Fibroblast of lung (primary cell): ENCODE measurements around the gene SLX9. TPM values are rescaled to one million over a fixed set of nuclear protein-coding genes. Genes with fewer than 3 reads are reported as not detected.

Experiments
- DNase-seq, 2 donors: peaks; one replicate each; pipeline versions ENCODE4 v3.0.0 to v3.0.0-alpha.2; 2010; ENCODE audit warnings: low read depth in 2 of 2
- H2AFZ ChIP-seq: 2 replicates; pipeline ENCODE4 v1.5.1; 2012; ENCODE audit warnings: low read length, control low read depth, inconsistent platforms
- H3K27ac ChIP-seq: 2 replicates; pipeline ENCODE4 v1.5.1; 2011; ENCODE audit warnings: low read length, control low read depth; ENCODE audit not compliant: insufficient read depth
- H3K27me3 ChIP-seq: 2 replicates; pipeline ENCODE4 v1.5.1; 2011; ENCODE audit warnings: mild to moderate bottlenecking, low read length; ENCODE audit not compliant: control insufficient read depth, insufficient read depth
- H3K36me3 ChIP-seq: 2 replicates; pipeline ENCODE4 v1.5.1; 2011; ENCODE audit warnings: low read length; ENCODE audit not compliant: control insufficient read depth, insufficient read depth
- H3K4me1 ChIP-seq: 2 replicates; pipeline ENCODE4 v1.5.1; 2011; ENCODE audit warnings: low read length; ENCODE audit not compliant: control insufficient read depth, insufficient read depth; ENCODE audit errors: extremely low read depth
- H3K4me2 ChIP-seq: 2 replicates; pipeline ENCODE4 v1.5.1; 2011; ENCODE audit warnings: low read length, control low read depth; ENCODE audit not compliant: insufficient read depth; ENCODE audit errors: extremely low read depth
- H3K4me3 ChIP-seq, 4 experiments: fragments of 200-600 bp in 1 of 4; sonication (generic) in 1 of 4; replicated peaks in 1 of 4; 2 replicates each; pipeline ENCODE4 v1.5.1; 2011 to 2016; ENCODE audit warnings: low read length in 4 of 4, low read depth in 3 of 4, mild to moderate bottlenecking in 3 of 4, control low read depth in 2 of 4, inconsistent platforms in 1 of 4, mixed read lengths in 1 of 4; ENCODE audit not compliant: insufficient read depth in 1 of 4; ENCODE audit errors: control extremely low read depth in 1 of 4
- H3K79me2 ChIP-seq: 2 replicates; pipeline ENCODE4 v1.5.1; 2012; ENCODE audit warnings: mild to moderate bottlenecking, low read length, inconsistent platforms; ENCODE audit not compliant: control insufficient read depth, insufficient read depth
- H3K9ac ChIP-seq: 2 replicates; pipeline ENCODE4 v1.5.1; 2011; ENCODE audit warnings: mild to moderate bottlenecking, low read length, control low read depth; ENCODE audit not compliant: insufficient read depth
- H3K9me3 ChIP-seq: 2 replicates; pipeline ENCODE4 v1.5.1; 2012; ENCODE audit warnings: low read depth, low read length; ENCODE audit not compliant: control insufficient read depth, insufficient read depth
- H4K20me1 ChIP-seq: 2 replicates; pipeline ENCODE4 v1.5.1; 2011; ENCODE audit warnings: low read length; ENCODE audit not compliant: control insufficient read depth, insufficient read depth; ENCODE audit errors: extremely low read depth
- CTCF ChIP-seq, 2 donors: IDR thresholded peaks in 1 of 2; conservative IDR thresholded peaks in 1 of 2; 1 replicate in 1 of 2; 2 replicates in 1 of 2; pipeline ENCODE4 v1.5.1; 2011 to 2012; ENCODE audit warnings: low read length in 2 of 2, control low read depth in 1 of 2, inconsistent platforms in 1 of 2, low read depth in 1 of 2, mild to moderate bottlenecking in 1 of 2
- EZH2 ChIP-seq: IDR thresholded peaks from 2 replicates; pipeline ENCODE4 v1.5.1; 2012; ENCODE audit warnings: low read length, control low read depth, mild to moderate bottlenecking; ENCODE audit errors: missing control alignments
- polyA plus RNA-seq, 2 donors: library from polyadenylated mRNA; depleted of rRNA in 1 of 2; stranded (reverse) in 1 of 2; unstranded in 1 of 2; fragments of >200 nt; gene quantifications; 2 replicates each; pipeline ENCODE4 v1.2.1, GENCODE V29; 2011 to 2012; ENCODE audit warnings: missing spikeins in 1 of 2
- total RNA-seq: library from RNA; depleted of rRNA; stranded (reverse); fragments of >200 nt; gene quantifications from 2 replicates; pipeline ENCODE4 v1.2.1, GENCODE V29; 2014

The SLX9 gene
- total and polyA plus RNA-seq, 2 donors (not counting 1 experiment from before 2014, with no cell fraction given) = 9.7 to 14.9 TPM

- Histone ChIP-seq H3K27ac (no peak overlapping the region), H3K4me2 (no peak overlapping the region), H4K20me1 (no peaks in the 10 kb centered on the region), H3K4me1 (no peaks in the 10 kb centered on the region), H3K79me2 (no peaks in the 10 kb centered on the region), H3K36me3 (no peaks in the 10 kb centered on the region), H2AFZ (no peak overlapping the region), H3K9me3 (no peaks in the 10 kb centered on the region), H3K27me3 (peaks cover 23% of the 10 kb centered on the region), H3K4me3 (no peak overlapping the region), H3K9ac (no peak overlapping the region)
- DNase-seq = no peak
- TF ChIP-seq CTCF (conservative IDR thresholded peaks at IDR 0.05 in 1 of 2, IDR thresholded peaks at IDR 0.05 in 1 of 2; ENCODE audit: low read depth in 1 of 2, low read length in 2 of 2) (no peak), EZH2 (no peak)
Observed at GRCh38 chr21:44918107-44918470, 21.7 kb upstream of the SLX9 start.

GRCh38 chr21:44918581-44919033 is 21.2 kb upstream of the SLX9 start:
- Histone ChIP-seq H3K9me3 (no peaks in the 10 kb centered on the region), H2AFZ (no peak overlapping the region), H3K27ac (no peak overlapping the region), H3K9ac (no peak overlapping the region), H4K20me1 (no peaks in the 10 kb centered on the region), H3K4me1 (no peaks in the 10 kb centered on the region), H3K79me2 (no peaks in the 10 kb centered on the region), H3K27me3 (peaks cover 23% of the 10 kb centered on the region), H3K4me2 (no peak overlapping the region), H3K4me3 (no peak overlapping the region), H3K36me3 (no peaks in the 10 kb centered on the region)
- TF ChIP-seq CTCF (conservative IDR thresholded peaks at IDR 0.05 in 1 of 2, IDR thresholded peaks at IDR 0.05 in 1 of 2; ENCODE audit: low read depth in 1 of 2, low read length in 2 of 2) = no peak
- no peak for TF ChIP-seq EZH2
- DNase-seq = no peak

- DNase-seq = no peak
- Histone ChIP-seq H3K9ac (no peak overlapping the region), H3K9me3 (no peaks in the 10 kb centered on the region), H3K4me2 (no peak overlapping the region), H3K4me1 (no peaks in the 10 kb centered on the region), H3K27ac (no peak overlapping the region), H2AFZ (no peak overlapping the region), H3K36me3 (no peaks in the 10 kb centered on the region), H3K27me3 (peaks cover 27% of the 10 kb centered on the region), H3K4me3 (no peak overlapping the region), H3K79me2 (no peaks in the 10 kb centered on the region), H4K20me1 (no peaks in the 10 kb centered on the region)
- TF ChIP-seq CTCF (conservative IDR thresholded peaks at IDR 0.05 in 1 of 2, IDR thresholded peaks at IDR 0.05 in 1 of 2; ENCODE audit: low read depth in 1 of 2, low read length in 2 of 2) (no peak), EZH2 (no peak)
Observed at GRCh38 chr21:44919111-44919912, 20.5 kb upstream of the SLX9 start.
